ENCODE data around the gene MFNG. TPM values are rescaled to one million over a fixed set of nuclear protein-coding genes. Genes with fewer than 3 reads are reported as not detected.

Gene MFNG
- total RNA-seq, 1 experiment from 2014 or later = 4.5 TPM

GRCh38 chr22:37435970-37436603 is 50.1 kb downstream of the MFNG start:
- CTCF ChIA-PET = interaction anchor here (1.0 kb wide), 1 partner anchor 21 kb away, joined by 4 read pairs; no protein-coding TSS in a partner anchor
- intact Hi-C loops (cut with micrococcal nuclease) = no loop called here
- BruUV-seq (replicated peaks) = no TSS peak
- Histone ChIP-seq H3K4me3 (replicated peaks in 1 of 2; ENCODE audit: low read depth in 1 of 2, low read length in 2 of 2) (no peak overlapping the region), H3K27me3 (ENCODE audit: insufficient read depth, low read length) (no peaks in the 10 kb centered on the region), H3K9me2 (ENCODE audit: insufficient read depth) (no peaks in the 10 kb centered on the region), H3K9me3 (ENCODE audit: control insufficient read depth in 1 of 2, insufficient read depth in 1 of 2, low read depth in 1 of 2, low read length in 2 of 2) (peaks cover 0 to 23% of the 10 kb centered on the region in 2 experiments; a peak in 1 of 4 replicates), H3K9ac (ENCODE audit: low read length) (no peak overlapping the region), H3K4me1 (ENCODE audit: control insufficient read depth in 1 of 2, insufficient read depth in 2 of 2, low read length in 2 of 2) (peaks cover 29 to 44% of the 10 kb centered on the region in 2 experiments), H3K36me3 (ENCODE audit: control insufficient read depth in 1 of 2, insufficient read depth in 2 of 2, low read length in 2 of 2) (no peaks in the 10 kb centered on the region), H3K4me2 (ENCODE audit: low read length) (no peak overlapping the region), H3K79me2 (ENCODE audit: insufficient read depth, low read length) (no peaks in the 10 kb centered on the region), H2AFZ (ENCODE audit: low read depth, low read length, poor library complexity, severe bottlenecking) (no peak overlapping the region), H3K27ac (ENCODE audit: low read depth, low read length) (no peak overlapping the region), H4K20me1 (ENCODE audit: insufficient read depth) (no peaks in the 10 kb centered on the region)
- POLR2A ChIA-PET = no interaction called here
- ATAC-seq (no peak), DNase-seq (ENCODE audit: low read depth, low spot score) (no peak)
- no peak for TF ChIP-seq EGR1 (IDR thresholded peaks at IDR 0.05; ENCODE audit: low read depth)
- TF ChIP-seq ZFX (IDR thresholded peaks at IDR 0.05) = no peak
- no peak for TF ChIP-seq ELF1 (IDR thresholded peaks at IDR 0.05; ENCODE audit: borderline replicate concordance, low read depth)
- TF ChIP-seq POLR2AphosphoS5 (IDR thresholded peaks at IDR 0.05; ENCODE audit: low read depth, low read length) = no peak
- no peak for TF ChIP-seq REST (IDR thresholded peaks at IDR 0.05; ENCODE audit: low read depth)
- TF ChIP-seq SP1 (IDR thresholded peaks at IDR 0.05; ENCODE audit: low read depth) = no peak
- TF ChIP-seq ATF3 (IDR thresholded peaks at IDR 0.05) = no peak
- TF ChIP-seq SIN3A (IDR thresholded peaks at IDR 0.05; ENCODE audit: low read depth) = no peak
- no peak for TF ChIP-seq JUND (IDR thresholded peaks at IDR 0.05)
- TF ChIP-seq CTCF (IDR thresholded peaks at IDR 0.05 in 2 of 3, conservative IDR thresholded peaks at IDR 0.05 in 1 of 3; ENCODE audit: borderline replicate concordance in 1 of 3, insufficient read depth in 1 of 3, low read depth in 2 of 3, low read length in 2 of 3) = no peak
- TF ChIP-seq TCF7L2 (IDR thresholded peaks at IDR 0.05; ENCODE audit: borderline replicate concordance, extremely low read depth, insufficient read depth, insufficient read length) = no peak
- no peak for TF ChIP-seq SRF (IDR thresholded peaks at IDR 0.05; ENCODE audit: low read depth)
- no peak for TF ChIP-seq FOSL1 (IDR thresholded peaks at IDR 0.05; ENCODE audit: low read depth)
- RAD21 ChIA-PET (ENCODE audit: low non-redundant PET in 1 of 2, low total read pairs in 2 of 2, uncharacterized antibody in 2 of 2, unreplicated experiment in 2 of 2) = no interaction called here

Data from HCT116 (cell line).